ENCODE results near the gene NEK4. TPM values are rescaled to one million over a fixed set of nuclear protein-coding genes. Genes with fewer than 3 reads are reported as not detected.

NEK4 gene
- total and polyA plus RNA-seq, 4 donors, result 30.8 to 47.3 (median 38.4) TPM

GRCh38 chr3:52774066-52774713 lies 3.5 kb upstream of the NEK4 start:
- no peak for DNase-seq (ENCODE audit: low read depth in 4 of 6, low spot score in 6 of 6)
- 85% methylated on average over 8 of the region's 8 CpGs for WGBS (ENCODE audit: insufficient coverage)
- Histone ChIP-seq H3K4me3 (ENCODE audit: low read depth, low read length) (no peak overlapping the region), H3K9me3 (ENCODE audit: control insufficient read depth, insufficient read depth, low read length) (no peaks in the 10 kb centered on the region), H3K4me1 (ENCODE audit: control insufficient read depth, insufficient read depth, low read length) (peaks cover 5% of the 10 kb centered on the region), H3K36me3 (ENCODE audit: control insufficient read depth, insufficient read depth, low read length) (no peaks in the 10 kb centered on the region), H3K27me3 (ENCODE audit: control insufficient read depth, insufficient read depth, low read length) (no peaks in the 10 kb centered on the region), H3K27ac (ENCODE audit: low read depth, low read length) (no peak overlapping the region)

GRCh38 chr3:52773361-52774065 lies 2.8 kb upstream of the NEK4 start:
- no peaks in the 10 kb centered on the region for H3K9me3 ChIP-seq (ENCODE audit: control insufficient read depth, insufficient read depth, low read length)
- no peak overlapping the region for H3K4me3 ChIP-seq (ENCODE audit: low read depth, low read length)
- no peak for DNase-seq (ENCODE audit: low read depth in 4 of 6, low spot score in 6 of 6)
- H3K4me1 ChIP-seq (ENCODE audit: control insufficient read depth, insufficient read depth, low read length), result peaks cover 5% of the 10 kb centered on the region
- H3K36me3 ChIP-seq (ENCODE audit: control insufficient read depth, insufficient read depth, low read length), result no peaks in the 10 kb centered on the region
- H3K27ac ChIP-seq (ENCODE audit: low read depth, low read length), result no peak overlapping the region
- 91% methylated on average over 11 of the region's 13 CpGs for WGBS (ENCODE audit: insufficient coverage)
- H3K27me3 ChIP-seq (ENCODE audit: control insufficient read depth, insufficient read depth, low read length), result no peaks in the 10 kb centered on the region

- Histone ChIP-seq H3K27me3 (ENCODE audit: control insufficient read depth, insufficient read depth, low read length) (no peaks in the 10 kb centered on the region), H3K27ac (ENCODE audit: low read depth, low read length) (no peak overlapping the region), H3K4me1 (ENCODE audit: control insufficient read depth, insufficient read depth, low read length) (peaks cover 5% of the 10 kb centered on the region), H3K36me3 (ENCODE audit: control insufficient read depth, insufficient read depth, low read length) (peaks cover 9% of the 10 kb centered on the region), H3K9me3 (ENCODE audit: control insufficient read depth, insufficient read depth, low read length) (no peaks in the 10 kb centered on the region), H3K4me3 (ENCODE audit: low read depth, low read length) (no peak overlapping the region)
- DNase-seq (ENCODE audit: low read depth in 4 of 6, low spot score in 6 of 6), result no peak
- WGBS (ENCODE audit: insufficient coverage), result 95% methylated on average over 7 of the region's 10 CpGs
Observed at GRCh38 chr3:52771702-52772101, 962 bp upstream of the NEK4 start.

GRCh38 chr3:52771334-52771681 lies 568 bp upstream of the NEK4 start:
- Histone ChIP-seq H3K4me3 (ENCODE audit: low read depth, low read length) (peak overlapping the region; percentile 78), H3K27me3 (ENCODE audit: control insufficient read depth, insufficient read depth, low read length) (no peaks in the 10 kb centered on the region), H3K9me3 (ENCODE audit: control insufficient read depth, insufficient read depth, low read length) (no peaks in the 10 kb centered on the region), H3K27ac (ENCODE audit: low read depth, low read length) (peak overlapping the region; percentile 73), H3K4me1 (ENCODE audit: control insufficient read depth, insufficient read depth, low read length) (peaks cover 5% of the 10 kb centered on the region), H3K36me3 (ENCODE audit: control insufficient read depth, insufficient read depth, low read length) (peaks cover 12% of the 10 kb centered on the region)
- 36% methylated on average over 4 of the region's 5 CpGs for WGBS (ENCODE audit: insufficient coverage)
- DNase-seq (ENCODE audit: low read depth in 4 of 6, low spot score in 6 of 6), result no peak

GRCh38 chr3:52769786-52770455 lies 819 bp downstream of the NEK4 start:
- Histone ChIP-seq H3K9me3 (ENCODE audit: control insufficient read depth, insufficient read depth, low read length) (no peaks in the 10 kb centered on the region), H3K27ac (ENCODE audit: low read depth, low read length) (no peak overlapping the region), H3K4me1 (ENCODE audit: control insufficient read depth, insufficient read depth, low read length) (peaks cover 5% of the 10 kb centered on the region), H3K36me3 (ENCODE audit: control insufficient read depth, insufficient read depth, low read length) (peaks cover 15% of the 10 kb centered on the region), H3K4me3 (ENCODE audit: low read depth, low read length) (peak overlapping the region; percentile 78), H3K27me3 (ENCODE audit: control insufficient read depth, insufficient read depth, low read length) (no peaks in the 10 kb centered on the region)
- WGBS (ENCODE audit: insufficient coverage), result 14% methylated on average over 12 of the region's 13 CpGs
- DNase-seq (ENCODE audit: low read depth in 4 of 6, low spot score in 6 of 6), result peak in 1 of 6 donors; percentile 9

GRCh38 chr3:52763466-52763865 lies 7.3 kb downstream of the NEK4 start:
- 100% methylated on average over 1 of the region's 2 CpGs for WGBS (ENCODE audit: insufficient coverage)
- DNase-seq (ENCODE audit: low read depth in 4 of 6, low spot score in 6 of 6), result no peak
- Histone ChIP-seq H3K36me3 (ENCODE audit: control insufficient read depth, insufficient read depth, low read length) (peaks cover 43% of the 10 kb centered on the region), H3K27me3 (ENCODE audit: control insufficient read depth, insufficient read depth, low read length) (no peaks in the 10 kb centered on the region), H3K27ac (ENCODE audit: low read depth, low read length) (no peak overlapping the region), H3K9me3 (ENCODE audit: control insufficient read depth, insufficient read depth, low read length) (no peaks in the 10 kb centered on the region), H3K4me1 (ENCODE audit: control insufficient read depth, insufficient read depth, low read length) (no peaks in the 10 kb centered on the region), H3K4me3 (ENCODE audit: low read depth, low read length) (no peak overlapping the region)

- no peak overlapping the region for H3K4me3 ChIP-seq (ENCODE audit: low read depth, low read length)
- H3K4me1 ChIP-seq (ENCODE audit: control insufficient read depth, insufficient read depth, low read length), result no peaks in the 10 kb centered on the region
- H3K27me3 ChIP-seq (ENCODE audit: control insufficient read depth, insufficient read depth, low read length), result no peaks in the 10 kb centered on the region
- H3K27ac ChIP-seq (ENCODE audit: low read depth, low read length), result no peak overlapping the region
- no CpG with 5 or more reads among the region's 1 CpG for WGBS (ENCODE audit: insufficient coverage)
- no peaks in the 10 kb centered on the region for H3K9me3 ChIP-seq (ENCODE audit: control insufficient read depth, insufficient read depth, low read length)
- peaks cover 53% of the 10 kb centered on the region for H3K36me3 ChIP-seq (ENCODE audit: control insufficient read depth, insufficient read depth, low read length)
- no peak for DNase-seq (ENCODE audit: low read depth in 4 of 6, low spot score in 6 of 6)
Observed at GRCh38 chr3:52756141-52756540, 14.6 kb downstream of the NEK4 start.

- peaks cover 64% of the 10 kb centered on the region for H3K36me3 ChIP-seq (ENCODE audit: control insufficient read depth, insufficient read depth, low read length)
- no peak overlapping the region for H3K27ac ChIP-seq (ENCODE audit: low read depth, low read length)
- 92% methylated on average over 4 of the region's 4 CpGs for WGBS (ENCODE audit: insufficient coverage)
- H3K4me1 ChIP-seq (ENCODE audit: control insufficient read depth, insufficient read depth, low read length), result no peaks in the 10 kb centered on the region
- H3K9me3 ChIP-seq (ENCODE audit: control insufficient read depth, insufficient read depth, low read length), result no peaks in the 10 kb centered on the region
- no peaks in the 10 kb centered on the region for H3K27me3 ChIP-seq (ENCODE audit: control insufficient read depth, insufficient read depth, low read length)
- no peak overlapping the region for H3K4me3 ChIP-seq (ENCODE audit: low read depth, low read length)
- DNase-seq (ENCODE audit: low read depth in 4 of 6, low spot score in 6 of 6), result no peak
Observed at GRCh38 chr3:52754373-52754772, 16.4 kb downstream of the NEK4 start.

- no peak for DNase-seq (ENCODE audit: low read depth in 4 of 6, low spot score in 6 of 6)
- Histone ChIP-seq H3K27me3 (ENCODE audit: control insufficient read depth, insufficient read depth, low read length) (no peaks in the 10 kb centered on the region), H3K36me3 (ENCODE audit: control insufficient read depth, insufficient read depth, low read length) (peaks cover 62% of the 10 kb centered on the region), H3K9me3 (ENCODE audit: control insufficient read depth, insufficient read depth, low read length) (no peaks in the 10 kb centered on the region), H3K4me1 (ENCODE audit: control insufficient read depth, insufficient read depth, low read length) (no peaks in the 10 kb centered on the region), H3K27ac (ENCODE audit: low read depth, low read length) (no peak overlapping the region), H3K4me3 (ENCODE audit: low read depth, low read length) (no peak overlapping the region)
- 100% methylated on average over 2 of the region's 3 CpGs for WGBS (ENCODE audit: insufficient coverage)
Observed at GRCh38 chr3:52752045-52752660, 18.6 kb downstream of the NEK4 start.

All from spinal cord (tissue), 10 donors.